Hippocampal formation (tissue), 2 donors: Measurements from ENCODE around the gene GFRA3.
A peak's percentile ranks its signal among the peaks of the same experiment; 100 is the strongest.
"Not testable (repeated sequence)": the region's sequence is repeated elsewhere in the genome, so short reads cannot be mapped to it uniquely, and the experiment has no call there.

ENCODE experiments used
- DNase-seq, 2 donors: peaks; one replicate each; lab custom pipeline; 2025; lab: John Stamatoyannopoulos, UW

Gene GFRA3

DNA sequence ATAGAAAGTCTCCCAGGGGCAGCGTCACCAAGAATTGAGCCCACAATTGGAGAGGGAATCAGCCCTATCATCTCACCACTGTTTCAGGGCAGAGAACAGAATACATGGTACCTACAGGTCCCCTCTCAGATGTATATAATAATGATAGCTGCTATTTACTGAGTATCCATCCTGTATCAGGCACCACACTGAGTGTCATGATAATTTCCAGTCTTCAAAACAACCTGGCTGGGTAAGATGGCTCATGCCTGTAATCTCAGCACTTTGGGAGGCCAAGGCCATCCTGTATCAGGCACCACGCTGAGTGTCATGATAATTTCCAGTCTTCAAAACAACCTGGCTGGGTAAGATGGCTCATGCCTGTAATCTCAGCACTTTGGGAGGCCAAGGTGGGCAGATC is 26.6 kb downstream of the GFRA3 start:
- DNase-seq, result not testable (repeated sequence)

GRCh38 chr5:138246822-138247221 is 27.6 kb downstream of the GFRA3 start:
- DNase-seq, result no peak

- DNase-seq, result no peak
Observed at GRCh38 chr5:138246334-138246733, 28.1 kb downstream of the GFRA3 start.

- DNase-seq, result no peak
Observed at GRCh38 chr5:138245717-138246116, 28.7 kb downstream of the GFRA3 start.

DNA sequence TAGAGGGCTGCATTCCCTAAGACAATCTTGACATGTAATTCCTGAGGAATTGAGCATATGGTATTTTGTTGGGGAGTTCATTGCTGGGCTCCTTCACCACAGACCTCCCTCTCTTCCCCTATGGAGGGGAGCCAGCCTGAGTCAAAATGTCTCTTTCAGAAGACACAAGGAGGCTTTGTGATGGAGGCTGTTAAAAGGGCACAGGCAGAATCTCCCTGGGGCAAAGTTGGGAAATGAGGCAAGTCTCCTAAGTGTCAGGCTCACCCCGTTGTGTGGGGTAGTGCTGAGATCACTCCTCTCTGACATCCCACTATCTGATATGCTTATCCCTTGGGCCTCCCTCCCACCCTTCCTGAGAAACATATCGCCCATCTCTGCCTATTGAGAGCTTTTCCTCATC is 30.6 kb downstream of the GFRA3 start:
- peak in 1 of 2 donors; percentile 9 for DNase-seq

DNA sequence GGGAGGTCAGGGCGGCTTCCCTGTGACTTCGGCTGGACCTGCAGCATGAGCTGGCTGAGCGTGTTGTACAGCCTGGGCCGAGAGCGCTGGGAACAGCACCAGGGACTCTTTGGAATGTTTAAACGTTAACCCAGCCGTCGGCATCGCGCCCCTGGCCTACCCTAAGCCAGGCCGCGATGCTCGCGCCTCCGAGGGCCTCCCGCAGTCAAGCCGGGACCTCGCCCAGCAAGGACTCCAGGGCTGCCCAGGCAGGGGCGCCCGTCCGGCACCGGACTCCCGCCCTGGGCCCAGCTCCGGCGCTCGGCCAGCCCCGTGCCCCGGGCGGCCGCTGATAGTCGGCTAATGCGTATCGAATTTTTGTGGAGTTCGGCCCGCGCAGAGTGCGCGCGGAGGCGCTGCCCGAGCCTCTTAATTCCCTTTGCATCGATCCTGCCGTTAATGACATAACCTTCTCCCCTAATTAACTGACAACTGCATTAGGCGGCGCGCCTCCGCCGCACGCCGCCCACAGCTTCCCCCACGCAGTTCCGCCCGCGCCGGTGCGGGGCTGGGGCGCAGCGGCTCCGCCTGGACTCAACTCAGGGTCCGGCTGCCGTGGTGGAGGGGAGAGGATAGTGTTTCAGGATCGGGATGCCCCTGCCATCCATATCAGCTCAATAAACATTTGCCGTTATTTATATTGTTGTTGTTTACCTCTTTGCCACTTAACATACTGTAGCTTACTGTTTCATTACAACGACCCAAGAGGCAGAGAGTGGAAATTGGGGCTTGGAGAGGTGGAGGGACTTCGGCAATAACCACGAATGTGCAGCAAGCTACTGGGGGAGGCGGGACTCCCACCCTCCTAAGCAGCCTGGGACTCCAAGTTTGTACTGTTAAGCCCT is 32.5 kb downstream of the GFRA3 start:
- peak in 1 of 2 donors; percentile 7 for DNase-seq

- DNase-seq, result no peak
Observed at GRCh38 chr5:138240650-138241385, 33.6 kb downstream of the GFRA3 start.

GRCh38 chr5:138238034-138238433 is 36.4 kb downstream of the GFRA3 start:
- no peak for DNase-seq

- no peak for DNase-seq
Observed at GRCh38 chr5:138234651-138235050, 39.8 kb downstream of the GFRA3 start.

- no peak for DNase-seq
Observed at GRCh38 chr5:138233280-138233679, 41.1 kb downstream of the GFRA3 start.

- DNase-seq, result no peak
Observed at GRCh38 chr5:138230981-138231589, 43.3 kb downstream of the GFRA3 start.

- DNase-seq, result no peak
Observed at GRCh38 chr5:138230261-138230660, 44.2 kb downstream of the GFRA3 start.

DNA sequence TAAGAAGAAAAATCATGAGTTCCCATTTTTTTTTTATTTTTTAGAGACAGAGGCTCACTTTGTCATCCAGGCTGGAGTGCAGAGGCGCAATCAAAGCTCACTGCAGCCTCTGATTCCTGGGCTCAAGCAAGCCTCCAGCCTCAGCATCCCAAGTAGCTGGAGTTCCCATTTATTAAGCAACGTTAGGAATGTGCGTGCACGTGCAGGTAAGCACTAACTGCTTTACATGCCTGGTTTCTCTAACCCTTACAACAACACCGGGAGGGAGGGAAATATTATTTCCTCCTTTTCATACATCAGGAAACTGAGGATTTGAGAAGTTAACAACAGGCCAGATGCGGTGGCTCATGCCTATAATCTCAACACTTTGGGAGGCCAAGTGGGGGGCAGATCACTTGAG is 45.0 kb downstream of the GFRA3 start:
- DNase-seq, result no peak

GRCh38 chr5:138226910-138227309 is 47.5 kb downstream of the GFRA3 start:
- DNase-seq, result no peak

GRCh38 chr5:138224712-138225111 is 49.7 kb downstream of the GFRA3 start:
- DNase-seq, result no peak

GRCh38 chr5:138223532-138223931 is 50.9 kb downstream of the GFRA3 start:
- no peak for DNase-seq

GRCh38 chr5:138216799-138217198 is 57.6 kb downstream of the GFRA3 start:
- no peak for DNase-seq

GRCh38 chr5:138213161-138214029 is 61.0 kb downstream of the GFRA3 start, which contains the start of gene CDC23:
TSS of gene CDC23 (minus strand) at chr5:138213323. CDS start at chr5:138213312, 11 bp downstream.
- peak; percentile 91 to 96 for DNase-seq

- DNase-seq, result no peak
Observed at GRCh38 chr5:138212828-138213160, 61.6 kb downstream of the GFRA3 start.

- DNase-seq, result no peak
Observed at GRCh38 chr5:138210985-138211384, 63.4 kb downstream of the GFRA3 start.
